ENCODE data around the gene WWP2. TPM values are rescaled to one million over a fixed set of nuclear protein-coding genes. Genes with fewer than 3 reads are reported as not detected.

The WWP2 gene
- total and polyA plus RNA-seq, 11 donors = 8.4 to 33.2 (median 23.5) TPM

- ATAC-seq = no peak
- no peak for DNase-seq
- H3K4me1 ChIP-seq = peaks cover 0 to 42% (median 19%) of the 10 kb centered on the region in 12 donors
- H3K27ac ChIP-seq = no peak overlapping the region
- intact Hi-C loops (cut with DNase I) = no loop called here
- peaks cover 0 to 18% (median 0%) of the 10 kb centered on the region in 9 donors for H3K36me3 ChIP-seq
- no peak for TF ChIP-seq CTCF (IDR thresholded peaks at IDR 0.05)
- H3K27me3 ChIP-seq = no peaks in the 10 kb centered on the region
- no peaks in the 10 kb centered on the region for H3K9me3 ChIP-seq
- H3K4me3 ChIP-seq = no peak overlapping the region
- 86 to 93% (median 90%) methylated on average over 1 of the region's 1 CpG for WGBS, 4 donors
These were observed 67.2 kb downstream of the WWP2 start for GRCh38 chr16:69829338-69829737.

DNA sequence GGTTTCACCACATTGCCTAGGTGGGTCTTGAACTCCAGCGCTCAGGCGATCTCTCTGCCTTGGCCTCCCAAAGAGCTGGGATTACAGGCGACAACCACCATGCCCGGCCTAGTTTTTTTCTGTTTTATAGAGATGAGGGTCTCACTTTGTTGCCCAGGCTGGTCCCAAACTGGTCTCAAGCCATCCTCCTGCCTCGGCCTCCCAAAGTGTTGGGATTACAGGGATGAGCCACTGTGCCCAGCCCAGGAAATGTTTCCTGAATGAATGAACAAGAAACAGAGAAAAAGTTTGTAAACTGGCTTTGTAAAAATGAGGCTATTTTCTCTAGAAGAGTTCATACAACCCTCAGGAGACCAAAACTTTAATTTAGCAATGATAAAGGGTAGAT, 68.0 kb downstream of the WWP2 start:
- Histone ChIP-seq H3K4me3 (no peak overlapping the region), H3K36me3 (peaks cover 0 to 18% (median 0%) of the 10 kb centered on the region in 9 donors), H3K27me3 (no peaks in the 10 kb centered on the region), H3K4me1 (peaks cover 0 to 44% (median 25%) of the 10 kb centered on the region in 12 donors), H3K27ac (peak overlapping the region in 10 of 12 donors; percentile 8 to 71 (median 50)), H3K9me3 (no peaks in the 10 kb centered on the region)
- no peak for ATAC-seq
- no peak for TF ChIP-seq POLR2A (IDR thresholded peaks at IDR 0.05)
- no peak for TF ChIP-seq CTCF (IDR thresholded peaks at IDR 0.05)
- DNase-seq = no peak
- WGBS, 4 donors = 93 to 100% (median 96%) methylated on average over 5 of the region's 5 CpGs
- intact Hi-C loops (cut with DNase I) = no loop called here

DNA sequence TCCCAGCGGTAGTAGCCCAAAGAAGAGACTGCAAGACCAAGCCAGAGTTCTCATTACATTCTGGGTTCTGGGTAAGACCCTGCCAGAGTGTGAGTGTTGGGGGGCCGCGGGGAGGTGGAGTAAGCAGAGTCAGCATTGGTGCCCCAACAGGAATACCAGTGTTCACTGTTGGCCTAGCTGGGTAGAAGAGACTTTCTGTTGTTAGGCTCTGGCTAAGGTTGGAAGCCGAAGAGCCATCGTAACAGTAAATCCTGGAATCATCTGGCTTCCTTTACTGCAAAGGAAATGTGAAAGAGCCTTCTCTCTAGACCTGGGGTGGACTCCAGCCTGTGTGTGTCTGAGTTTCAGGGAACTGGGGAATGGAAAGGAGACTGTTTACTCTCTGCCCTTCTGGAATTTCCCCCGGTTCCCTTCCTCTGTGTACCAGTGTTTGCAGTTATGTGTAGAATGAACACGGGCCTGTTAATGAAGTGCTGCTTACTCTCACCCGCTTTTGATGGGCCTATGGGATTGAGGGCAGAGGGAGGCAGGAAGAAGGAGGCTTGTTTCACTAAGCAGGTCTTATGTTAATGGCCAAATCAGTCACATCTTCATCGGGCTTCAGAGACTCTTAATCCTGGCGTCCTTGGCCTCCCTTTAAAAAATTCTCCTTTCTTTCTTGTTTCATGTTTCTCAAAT, 68.5 kb downstream of the WWP2 start:
- intact Hi-C loops (cut with DNase I) = no loop called here
- peak overlapping the region in 10 of 12 donors; percentile 8 to 71 (median 50) for H3K27ac ChIP-seq
- H3K9me3 ChIP-seq = no peaks in the 10 kb centered on the region
- no peak overlapping the region for H3K4me3 ChIP-seq
- no peak for TF ChIP-seq CTCF (IDR thresholded peaks at IDR 0.05)
- TF ChIP-seq POLR2A (IDR thresholded peaks at IDR 0.05) = no peak
- ATAC-seq = no peak
- peaks cover 0 to 18% (median 0%) of the 10 kb centered on the region in 9 donors for H3K36me3 ChIP-seq
- 65 to 72% (median 68%) methylated on average over 10 of the region's 10 CpGs for WGBS, 4 donors
- no peak for DNase-seq
- H3K4me1 ChIP-seq = peaks cover 0 to 49% (median 27%) of the 10 kb centered on the region in 12 donors
- H3K27me3 ChIP-seq = no peaks in the 10 kb centered on the region

GRCh38 chr16:69831212-69832123, 69.3 kb downstream of the WWP2 start:
- TF ChIP-seq POLR2A (IDR thresholded peaks at IDR 0.05) = no peak
- no peak for TF ChIP-seq CTCF (IDR thresholded peaks at IDR 0.05)
- no peaks in the 10 kb centered on the region for H3K27me3 ChIP-seq
- no peak overlapping the region for H3K4me3 ChIP-seq
- H3K36me3 ChIP-seq = peaks cover 0 to 18% (median 0%) of the 10 kb centered on the region in 9 donors
- H3K4me1 ChIP-seq = peaks cover 0 to 50% (median 27%) of the 10 kb centered on the region in 12 donors
- no peaks in the 10 kb centered on the region for H3K9me3 ChIP-seq
- no peak for DNase-seq
- peak overlapping the region in 7 of 12 donors; percentile 8 to 71 (median 56) for H3K27ac ChIP-seq
- intact Hi-C loops (cut with DNase I) = no loop called here
- no peak for ATAC-seq
- WGBS, 4 donors = 90 to 94% (median 91%) methylated on average over 13 of the region's 13 CpGs
